SKM-1 treated with dmso at 0.1 percent for 144 hours (cell line): ENCODE results near the gene MADD.
"Not testable (repeated sequence)": the region's sequence is repeated elsewhere in the genome, so short reads cannot be mapped to it uniquely, and the experiment has no call there.

ENCODE experiments used
- DNase-seq: peaks from one replicate; lab custom pipeline; 2025; ENCODE audit not compliant: unreplicated experiment; lab: John Stamatoyannopoulos, UW

Gene MADD

GRCh38 chr11:47274495-47275235 is 4.7 kb downstream of the MADD start:
- no peak for DNase-seq

DNA sequence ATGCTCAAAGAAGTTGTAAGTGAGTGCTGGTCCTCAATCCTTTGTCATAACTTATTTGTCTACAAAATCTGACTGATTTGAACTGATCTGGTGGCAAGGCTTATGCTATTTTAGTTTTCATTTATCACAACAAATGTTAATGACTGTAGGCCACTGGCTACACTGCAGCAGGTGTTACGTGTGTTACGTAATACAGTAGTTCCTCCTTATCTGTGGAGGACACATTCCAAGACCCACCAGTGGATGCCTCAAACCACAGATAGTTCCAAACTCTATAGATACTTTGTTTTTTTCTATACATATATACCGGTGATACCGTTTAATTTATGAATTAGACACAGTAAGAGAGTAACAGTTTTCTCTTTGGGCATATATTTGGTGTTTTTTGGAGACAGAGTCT is 7.0 kb downstream of the MADD start:
- DNase-seq = no peak

DNA sequence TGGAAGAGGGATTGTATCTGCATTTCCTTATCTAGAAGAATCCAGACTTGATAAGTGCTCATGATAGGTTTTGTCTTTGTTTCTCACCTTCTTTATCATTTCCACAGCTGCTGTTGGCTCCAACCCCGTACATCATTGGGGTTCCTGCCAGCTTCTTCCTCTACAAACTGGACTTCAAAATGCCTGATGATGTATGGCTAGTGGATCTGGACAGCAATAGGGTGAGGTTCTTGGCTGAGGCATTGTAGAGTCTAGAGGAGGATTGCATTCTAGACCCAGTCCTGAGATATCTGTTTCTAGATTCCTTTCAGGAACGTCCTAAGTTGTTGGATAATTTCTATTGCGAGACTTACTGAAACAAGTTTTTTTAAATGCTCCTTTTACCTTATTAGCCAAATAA is 8.1 kb downstream of the MADD start:
- DNase-seq = no peak

GRCh38 chr11:47278769-47279168 is 8.8 kb downstream of the MADD start:
- no peak for DNase-seq

- no peak for DNase-seq
These were observed 10.2 kb downstream of the MADD start for GRCh38 chr11:47280099-47280498.

DNA sequence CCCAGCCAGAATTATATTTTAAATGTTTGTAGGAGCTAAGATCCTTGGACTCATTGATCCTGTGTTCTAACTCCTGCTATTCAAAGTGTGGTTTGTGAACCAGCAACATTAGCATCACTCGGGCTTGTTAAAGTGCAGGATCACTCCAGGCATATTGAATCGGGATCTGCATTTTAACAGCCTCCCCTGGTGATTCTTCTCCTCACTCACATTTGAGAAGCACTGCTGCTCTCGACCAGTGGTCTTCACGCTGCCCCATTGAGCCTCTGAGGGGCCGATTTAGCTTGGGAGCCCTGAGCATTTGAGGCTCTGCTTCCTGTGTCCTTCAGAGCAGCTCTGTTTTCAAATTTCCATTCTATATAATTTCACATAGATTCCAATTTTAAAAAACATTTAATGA is 10.9 kb downstream of the MADD start:
- no peak for DNase-seq

DNA sequence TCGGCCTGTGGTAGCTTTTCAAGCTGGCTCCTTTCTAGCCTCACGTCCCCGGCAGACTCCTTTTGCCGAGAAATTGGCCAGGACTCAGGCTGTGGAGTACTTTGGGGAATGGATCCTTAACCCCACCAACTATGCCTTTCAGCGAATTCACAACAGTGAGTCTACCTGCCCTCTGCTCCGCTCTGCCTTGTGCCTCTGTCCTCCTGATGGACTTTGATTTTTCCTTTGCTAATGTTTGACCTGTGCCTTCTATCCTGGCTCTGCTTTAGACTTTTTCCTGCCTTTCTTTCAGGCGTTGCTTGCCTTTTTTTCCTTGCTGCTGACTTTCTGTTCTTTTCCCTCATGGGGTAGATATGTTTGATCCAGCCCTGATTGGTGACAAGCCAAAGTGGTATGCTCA is 12.5 kb downstream of the MADD start:
- DNase-seq = no peak

- DNase-seq = no peak
These were observed 14.2 kb downstream of the MADD start for GRCh38 chr11:47284151-47284550.

GRCh38 chr11:47285969-47286770 is 16.2 kb downstream of the MADD start:
- DNase-seq = no peak

GRCh38 chr11:47288066-47288465 is 18.1 kb downstream of the MADD start:
- no peak for DNase-seq

DNA sequence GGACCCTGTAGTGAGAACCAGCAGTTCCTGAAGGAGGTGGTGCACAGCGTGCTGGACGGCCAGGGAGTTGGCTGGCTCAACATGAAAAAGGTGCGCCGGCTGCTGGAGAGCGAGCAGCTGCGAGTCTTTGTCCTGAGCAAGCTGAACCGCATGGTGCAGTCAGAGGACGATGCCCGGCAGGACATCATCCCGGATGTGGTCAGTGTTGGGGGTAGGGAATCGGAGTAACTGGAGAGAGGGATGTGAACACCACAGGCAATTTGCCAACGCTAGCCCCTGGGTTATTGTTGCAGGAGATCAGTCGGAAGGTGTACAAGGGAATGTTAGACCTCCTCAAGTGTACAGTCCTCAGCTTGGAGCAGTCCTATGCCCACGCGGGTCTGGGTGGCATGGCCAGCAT is 19.9 kb downstream of the MADD start:
- DNase-seq = no peak

- DNase-seq = no peak
These were observed 25.5 kb downstream of the MADD start for GRCh38 chr11:47295385-47295784.

DNA sequence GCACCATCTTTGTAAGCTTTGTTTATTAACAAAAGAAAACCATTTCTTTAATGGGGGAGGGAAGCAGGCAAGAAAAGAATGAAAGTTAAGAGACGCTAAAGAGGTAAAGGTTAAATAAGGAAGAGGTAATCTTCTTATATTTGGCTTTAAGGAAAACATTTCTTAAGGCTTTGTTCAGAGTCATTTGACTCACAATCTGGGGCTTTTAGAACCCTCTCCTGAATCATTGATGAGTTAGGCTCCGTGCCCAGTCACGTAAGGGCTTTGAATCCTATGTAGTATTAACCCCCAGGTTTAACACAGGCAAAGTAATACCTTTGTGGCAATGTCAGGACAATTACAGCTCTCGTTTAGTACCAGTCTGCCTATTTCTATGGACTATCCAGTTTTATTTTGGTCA is 26.1 kb downstream of the MADD start:
- DNase-seq = no peak

GRCh38 chr11:47299078-47299477 is 29.1 kb downstream of the MADD start:
- no peak for DNase-seq

GRCh38 chr11:47302853-47303252 is 32.9 kb downstream of the MADD start:
- no peak for DNase-seq

GRCh38 chr11:47305734-47306483 is 36.0 kb downstream of the MADD start:
- no peak for DNase-seq

GRCh38 chr11:47306484-47306844 is 36.5 kb downstream of the MADD start:
- DNase-seq = no peak

DNA sequence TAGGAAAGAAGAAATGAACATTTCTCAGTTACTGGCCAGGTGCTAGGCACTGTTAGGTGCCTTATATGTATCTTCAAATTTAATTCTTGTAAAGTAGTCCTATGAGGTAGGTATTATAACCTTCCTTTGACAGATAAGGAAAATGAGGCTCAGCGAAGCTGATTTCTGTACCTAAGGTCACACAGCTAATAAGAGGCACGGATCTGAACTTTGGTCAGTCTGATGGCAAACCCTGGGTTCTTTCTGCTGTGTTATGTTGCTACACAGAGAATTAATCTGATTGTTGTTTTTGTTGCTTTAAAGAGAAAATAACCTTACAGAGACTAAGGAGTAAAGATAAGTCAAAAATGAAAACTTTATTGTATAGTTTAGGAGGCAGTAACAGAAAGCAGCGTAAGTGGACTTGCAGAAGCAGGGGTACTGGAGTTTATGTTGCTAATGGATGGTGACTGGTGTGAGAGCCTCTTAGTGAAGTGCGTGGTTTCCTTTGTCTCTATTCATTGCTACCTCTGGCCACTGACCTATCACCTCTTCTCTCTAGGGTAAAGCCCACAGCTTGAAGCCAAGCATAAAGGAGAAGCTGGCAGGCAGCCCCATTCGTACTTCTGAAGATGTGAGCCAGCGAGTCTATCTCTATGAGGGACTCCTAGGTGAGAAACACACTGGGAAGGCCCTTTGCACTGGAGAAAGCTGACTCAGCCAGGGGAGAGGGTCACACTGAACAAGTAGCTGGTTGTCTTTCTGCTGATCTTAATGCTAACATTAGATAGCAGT is 38.3 kb downstream of the MADD start:
- no peak for DNase-seq

GRCh38 chr11:47314992-47315391 is 45.1 kb downstream of the MADD start:
- DNase-seq = no peak

DNA sequence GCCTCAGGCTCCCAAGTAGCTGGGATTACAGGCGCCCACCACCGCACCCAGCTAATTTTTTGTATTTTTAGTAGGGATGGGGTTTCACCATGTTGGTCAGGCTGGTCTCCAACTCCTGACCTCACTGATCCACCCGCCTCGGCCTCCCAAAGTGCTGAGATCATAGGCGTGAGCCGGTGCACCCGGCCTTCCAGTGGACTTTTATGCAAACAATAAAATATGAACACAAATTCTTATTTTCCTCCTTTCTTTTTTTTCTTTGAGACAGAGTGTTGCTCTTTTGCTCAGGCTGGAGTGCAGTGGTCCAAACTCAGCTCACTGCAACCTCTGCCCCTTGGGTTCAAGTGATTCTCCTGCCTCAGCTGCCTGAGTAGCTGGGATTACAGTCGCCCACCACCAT is 46.6 kb downstream of the MADD start:
- DNase-seq = not testable (repeated sequence)
